Tibial nerve (tissue), 4 donors: Measurements from ENCODE around the gene ALKBH8.

ENCODE experiments used
- CTCF ChIP-seq, 5 experiments: fragments of 200-600 bp in 3 of 5; fragments of 450-650 bp in 2 of 5; sonication (generic) in 3 of 5; IDR thresholded peaks; one replicate each; pipeline ENCODE4 v1.5.1; 2016 to 2019; ENCODE audit warnings: antibody characterized with exemption in 5 of 5, mild to moderate bottlenecking in 3 of 5, moderate library complexity in 2 of 5
- EP300 ChIP-seq, 2 donors: sonication (generic); formaldehyde crosslinking; IDR thresholded peaks; one replicate each; pipeline ENCODE4 v1.6.1; 2017; ENCODE audit warnings: antibody characterized with exemption in 2 of 2, mild to moderate bottlenecking in 1 of 2
- POLR2A ChIP-seq, 2 donors: fragments of 450-650 bp; IDR thresholded peaks; one replicate each; pipeline ENCODE4 v1.6.1; 2017; ENCODE audit warnings: antibody characterized with exemption in 2 of 2, mild to moderate bottlenecking in 2 of 2, moderate library complexity in 2 of 2

GRCh38 chr11:107508858-107509244, 56.7 kb downstream of the ALKBH8 start:
- TF ChIP-seq CTCF (IDR thresholded peaks at IDR 0.05) = no peak
- no peak for TF ChIP-seq EP300 (IDR thresholded peaks at IDR 0.05)
- no peak for TF ChIP-seq POLR2A (IDR thresholded peaks at IDR 0.05)
